ENCODE results near the gene RGS10.
"Not testable (repeated sequence)": the region's sequence is repeated elsewhere in the genome, so short reads cannot be mapped to it uniquely, and the experiment has no call there.

RGS10 gene

DNA sequence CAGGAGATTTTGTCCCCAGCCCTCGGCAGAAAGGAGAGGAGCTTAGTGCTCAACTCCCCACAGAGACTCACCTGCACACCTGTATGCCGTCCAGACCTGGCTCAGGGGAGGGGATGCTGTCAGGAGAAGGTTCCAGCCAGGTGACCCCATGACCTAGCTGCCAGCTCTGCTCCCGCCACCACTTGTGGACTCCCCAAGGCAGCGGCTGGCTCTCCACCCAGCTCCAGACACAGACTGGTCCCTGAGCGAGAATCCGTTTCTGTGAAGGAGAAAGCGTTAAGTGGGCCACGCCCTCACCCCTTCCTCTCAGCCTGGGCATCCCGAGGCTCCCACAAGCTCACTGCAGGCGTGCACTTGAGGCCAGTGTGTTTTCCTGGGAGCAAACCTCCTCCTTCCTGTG, 76.4 kb downstream of the RGS10 start:
- DNase-seq, result no peak

DNA sequence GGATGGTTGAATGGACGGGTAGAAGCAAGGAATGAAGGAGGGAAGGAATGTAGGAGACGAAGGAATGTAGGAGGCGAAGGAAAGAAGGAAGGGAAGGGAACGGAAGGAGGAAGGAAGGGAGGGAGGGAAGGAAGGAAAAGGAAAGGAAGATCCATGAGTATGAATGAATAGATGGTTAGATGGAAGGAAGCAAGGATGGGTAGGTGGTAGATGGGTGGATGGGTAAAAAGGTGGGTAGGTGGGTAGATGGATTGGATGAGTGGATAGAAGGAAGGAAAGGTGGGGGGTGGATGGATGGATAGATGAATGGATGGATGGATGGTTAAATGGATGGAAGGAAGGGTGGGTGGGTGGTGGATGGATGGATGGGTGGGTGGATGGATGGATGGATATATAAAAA, 77.4 kb downstream of the RGS10 start:
- no peak for DNase-seq

DNA sequence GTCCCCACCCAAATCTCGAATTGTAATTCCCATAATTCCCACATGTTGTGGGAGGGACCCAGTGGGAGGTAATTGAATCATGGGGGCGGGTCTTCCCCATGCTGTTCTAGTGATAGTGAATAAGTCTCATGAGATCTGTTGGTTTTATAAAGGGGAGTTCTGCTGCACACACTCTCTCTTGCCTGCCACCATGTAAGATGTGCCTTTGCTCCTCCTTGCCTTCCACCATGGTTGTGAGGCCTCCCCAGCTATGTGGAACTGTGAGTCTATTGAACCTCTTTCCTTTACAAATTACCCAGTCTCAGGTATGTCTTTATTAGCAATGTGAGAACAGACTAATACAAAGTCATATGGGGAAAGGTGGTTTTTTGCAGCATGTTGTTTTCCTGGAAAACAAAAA, 79.3 kb downstream of the RGS10 start:
- not testable (repeated sequence) for DNase-seq

DNA sequence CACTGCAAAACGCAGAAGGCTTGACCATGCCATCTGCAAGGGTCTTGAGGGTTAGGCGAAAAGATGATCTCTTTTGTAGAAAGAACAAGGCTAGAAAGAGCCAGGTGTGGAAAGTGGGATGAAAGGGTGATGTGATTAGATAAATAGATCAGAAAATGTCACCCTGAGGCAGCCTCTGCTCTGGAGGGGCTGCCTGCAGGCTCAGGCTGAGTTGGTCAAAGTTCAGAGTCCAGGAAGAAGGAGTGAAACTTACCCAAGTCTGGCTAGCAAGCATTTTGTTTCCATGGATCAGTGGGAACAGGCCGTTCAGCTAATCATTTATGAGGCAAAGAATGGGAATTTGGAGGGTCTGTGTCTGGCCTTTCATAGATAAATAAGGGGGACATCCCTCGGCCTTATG, 79.7 kb downstream of the RGS10 start:
- DNase-seq, result no peak

DNA sequence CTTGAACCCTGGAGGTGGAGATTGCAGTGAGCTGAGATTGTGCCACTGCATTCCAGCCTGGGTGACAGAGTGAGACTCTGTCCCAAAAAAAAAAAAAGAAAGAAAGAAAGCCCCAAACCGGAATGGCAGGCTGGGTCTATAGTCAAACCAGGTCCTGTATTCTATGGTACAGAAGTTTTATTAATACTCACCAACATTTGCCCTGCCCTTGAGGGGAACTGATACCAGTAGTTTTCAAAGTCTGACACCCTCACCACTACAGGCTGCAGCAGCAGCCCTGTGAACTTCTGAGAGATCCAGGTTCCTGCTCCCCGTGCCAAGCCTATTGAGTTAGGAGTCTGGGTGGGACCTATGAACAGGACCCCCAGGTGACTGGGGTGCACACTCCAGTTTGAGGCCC, 80.6 kb downstream of the RGS10 start:
- no peak for DNase-seq

DNA sequence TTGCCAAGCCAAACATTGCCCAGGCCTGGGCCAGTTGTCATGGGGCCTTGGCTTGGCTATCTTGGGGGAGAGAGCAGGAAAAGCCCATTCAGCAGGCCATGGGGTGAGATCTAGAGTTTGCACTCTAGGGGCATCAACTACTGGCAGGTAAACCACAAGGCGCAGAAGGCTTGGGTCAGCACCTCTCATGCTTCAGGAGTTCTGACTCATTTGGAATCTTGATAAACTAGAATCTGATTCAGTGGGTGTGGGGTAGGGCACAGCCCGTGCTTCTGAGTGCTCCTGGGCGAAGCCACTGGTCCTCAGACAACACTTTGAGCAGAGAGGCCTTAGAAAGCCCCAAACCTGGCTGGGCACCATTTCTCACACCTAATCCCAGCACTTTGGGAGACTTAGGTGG, 81.1 kb downstream of the RGS10 start:
- no peak for DNase-seq

DNA sequence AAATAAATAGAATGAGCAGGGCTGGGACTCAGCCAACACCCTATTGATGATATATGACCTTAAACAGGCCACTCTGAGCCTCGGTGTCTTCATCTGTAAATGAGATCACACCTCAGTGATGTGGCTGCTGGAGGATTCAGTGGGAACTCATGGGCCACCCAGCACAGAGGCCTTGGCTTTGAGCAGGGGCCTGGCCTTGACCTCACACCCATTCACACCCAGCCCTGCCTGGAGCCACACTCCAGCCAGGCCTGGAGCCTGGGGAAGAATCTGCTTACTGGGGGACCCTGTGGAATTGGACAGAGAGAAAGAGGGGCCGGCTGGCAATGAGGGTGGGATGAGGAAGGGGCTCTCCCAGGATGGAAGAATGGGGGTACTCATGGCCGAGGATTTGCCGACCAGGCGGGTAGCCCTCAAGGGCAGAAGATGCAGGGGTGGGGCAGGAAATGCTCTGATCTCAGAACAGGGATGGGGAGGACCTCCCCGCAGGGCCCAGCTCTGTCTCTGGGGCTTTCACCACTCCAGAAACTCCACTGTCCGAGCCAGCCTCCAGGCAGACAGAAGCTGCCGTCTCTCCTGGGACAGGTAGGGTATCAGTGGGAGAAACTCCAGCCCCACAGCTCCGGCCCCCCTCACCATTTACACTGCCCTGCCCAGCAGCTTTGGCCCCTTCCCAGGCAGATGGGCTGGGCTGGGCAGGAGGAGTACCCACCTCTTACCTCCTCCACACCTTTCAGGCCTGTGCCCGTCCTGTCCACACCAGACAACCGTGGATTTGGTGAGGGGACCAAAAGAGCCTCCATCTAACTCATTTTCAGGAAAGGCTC, 81.9 kb downstream of the RGS10 start:
- DNase-seq, result no peak

DNA sequence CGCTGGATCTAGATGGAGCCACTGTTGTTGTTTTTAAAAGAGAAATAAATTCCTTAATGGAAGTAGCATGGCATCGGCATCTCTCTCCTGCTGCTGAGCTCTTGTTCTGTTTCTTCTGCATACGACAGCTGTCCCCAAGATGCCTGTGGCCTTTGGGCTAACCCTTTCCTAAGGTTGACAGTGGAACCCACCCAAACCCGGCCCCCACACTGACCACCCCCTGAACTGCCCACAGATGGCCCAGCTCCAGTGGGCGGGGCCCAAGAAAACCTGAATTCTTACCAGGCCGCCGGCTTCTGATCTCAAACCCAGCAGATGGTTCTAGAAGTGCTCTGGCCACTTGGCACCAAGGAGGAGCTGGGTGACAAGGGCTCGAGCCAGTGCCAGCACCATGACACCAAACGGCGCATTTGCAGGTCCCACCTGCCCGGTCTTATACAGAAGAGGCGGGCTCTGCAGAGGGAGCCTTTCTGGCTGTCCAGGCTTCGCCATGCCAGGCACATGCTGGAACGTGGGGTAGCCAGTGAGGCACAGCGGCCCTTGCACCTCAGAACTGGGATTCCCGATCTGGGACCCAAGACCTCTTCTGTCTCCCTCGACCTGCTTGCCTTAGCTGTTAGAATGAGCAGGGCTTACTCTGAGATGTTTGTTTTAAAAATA, 82.7 kb downstream of the RGS10 start:
- DNase-seq, result no peak

DNA sequence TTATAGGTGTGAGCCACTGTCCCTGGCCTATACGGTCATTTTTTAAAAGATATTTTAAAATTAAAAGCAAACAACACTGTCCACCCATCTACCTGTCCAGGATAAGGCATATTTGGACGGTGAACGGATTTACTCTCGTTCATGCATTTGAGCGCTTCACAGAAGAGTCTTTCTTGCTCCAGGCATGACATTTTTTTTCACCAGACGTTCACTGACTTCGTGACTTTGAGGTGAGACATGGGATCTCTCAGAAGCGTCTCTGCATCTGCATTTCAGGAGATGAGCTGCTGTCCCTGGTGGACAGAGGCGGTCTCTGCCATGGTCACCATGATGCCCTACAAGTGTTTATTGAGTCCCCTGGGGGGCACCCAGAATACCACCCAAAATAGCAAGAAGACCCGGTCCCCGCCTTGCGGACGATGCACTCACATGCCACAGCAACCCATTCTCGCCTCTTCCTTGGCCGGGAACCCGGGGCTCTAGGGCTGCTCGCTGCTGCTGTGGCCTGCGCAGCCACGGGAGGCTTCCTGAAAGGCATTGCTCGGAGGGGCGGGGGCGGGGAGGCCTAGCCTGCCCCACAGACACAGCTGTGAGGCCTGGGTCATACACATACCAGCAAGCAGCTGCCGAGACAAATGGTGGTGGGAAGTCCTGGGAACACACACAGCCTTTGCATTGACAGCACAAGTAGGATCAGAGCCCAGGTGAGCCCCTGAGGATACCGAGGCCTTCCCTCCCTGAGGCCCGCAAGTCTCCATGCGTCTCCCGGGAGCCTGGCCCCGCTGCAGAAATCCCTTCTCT, 84.4 kb downstream of the RGS10 start:
- DNase-seq, result no peak

DNA sequence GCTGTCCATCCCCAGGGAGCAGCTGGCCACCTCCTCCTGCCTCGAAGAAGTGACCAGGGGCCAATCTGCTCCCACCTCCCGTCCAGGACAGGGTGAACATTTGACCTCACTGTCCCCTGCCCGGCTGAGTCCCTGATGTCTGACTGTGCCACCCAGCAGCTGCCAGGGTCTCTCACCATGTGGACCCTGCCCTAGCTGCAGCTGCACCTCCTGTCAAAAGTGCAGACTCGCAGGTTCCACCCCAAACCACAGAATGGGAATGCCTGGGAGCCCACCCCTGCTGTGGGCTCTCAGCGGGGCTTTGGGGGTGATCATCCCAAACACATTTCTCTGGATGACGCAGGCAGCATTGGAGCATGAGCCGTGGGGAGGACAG, 86.1 kb downstream of the RGS10 start:
- no peak for DNase-seq

DNA sequence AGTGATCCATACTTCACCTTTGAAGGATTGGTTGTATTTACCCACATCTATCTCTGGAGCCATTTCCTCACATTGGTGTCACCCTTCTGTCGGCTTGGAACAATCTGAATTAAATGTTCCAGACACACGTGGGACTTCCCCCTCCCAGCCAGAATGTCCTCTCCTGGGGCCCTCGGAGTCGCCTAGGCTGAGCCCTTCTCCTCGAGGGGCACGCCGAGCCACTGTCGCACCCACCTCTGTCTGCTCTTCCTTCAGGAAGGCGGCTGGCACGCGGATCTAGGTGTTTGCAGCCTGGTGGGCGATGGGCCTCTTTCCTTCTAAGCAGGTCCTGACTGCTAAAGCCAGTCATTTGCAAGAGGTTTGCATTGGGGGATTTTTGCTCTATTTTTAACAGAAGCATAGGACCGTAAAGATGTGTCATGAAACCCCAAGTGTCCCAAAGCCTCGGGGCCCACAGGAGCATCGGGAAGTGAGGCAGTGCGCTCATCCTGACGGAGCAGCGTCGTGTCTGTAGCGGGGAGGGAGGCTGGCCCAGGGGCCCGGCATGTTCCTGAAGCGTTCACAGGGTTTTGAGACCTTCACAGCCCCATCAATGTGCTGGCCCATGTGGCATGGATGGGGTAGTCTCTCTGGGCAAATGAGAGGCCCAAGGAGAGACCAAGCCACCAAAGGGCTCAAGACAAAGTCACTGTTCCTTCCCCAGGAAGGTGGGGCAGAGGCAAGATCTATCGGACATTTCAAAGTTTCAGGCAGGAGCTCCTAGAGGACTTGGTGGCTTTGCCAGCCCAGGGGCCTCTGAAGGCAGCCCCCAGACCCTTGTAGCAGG, 86.7 kb downstream of the RGS10 start:
- DNase-seq, result no peak

DNA sequence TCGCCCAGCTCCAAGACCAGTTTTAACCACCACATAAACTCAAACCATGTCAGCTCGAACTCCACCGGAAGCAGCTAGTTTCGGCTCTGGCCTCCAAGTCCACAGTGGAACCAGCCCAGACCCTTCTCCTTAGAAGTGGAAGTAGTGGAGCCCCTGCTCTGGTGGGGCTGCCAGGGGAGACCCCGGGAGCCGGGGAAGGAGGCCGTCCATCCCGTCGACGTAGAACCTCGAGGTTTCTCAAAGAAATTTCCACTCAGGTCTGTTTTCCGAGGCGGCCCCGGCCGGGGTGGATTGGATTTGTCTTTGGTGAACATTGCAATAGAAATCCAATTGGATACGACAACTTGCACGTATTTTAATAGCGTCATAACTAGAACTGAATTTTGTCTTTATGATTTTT, 87.5 kb downstream of the RGS10 start:
- DNase-seq, result no peak

DNA sequence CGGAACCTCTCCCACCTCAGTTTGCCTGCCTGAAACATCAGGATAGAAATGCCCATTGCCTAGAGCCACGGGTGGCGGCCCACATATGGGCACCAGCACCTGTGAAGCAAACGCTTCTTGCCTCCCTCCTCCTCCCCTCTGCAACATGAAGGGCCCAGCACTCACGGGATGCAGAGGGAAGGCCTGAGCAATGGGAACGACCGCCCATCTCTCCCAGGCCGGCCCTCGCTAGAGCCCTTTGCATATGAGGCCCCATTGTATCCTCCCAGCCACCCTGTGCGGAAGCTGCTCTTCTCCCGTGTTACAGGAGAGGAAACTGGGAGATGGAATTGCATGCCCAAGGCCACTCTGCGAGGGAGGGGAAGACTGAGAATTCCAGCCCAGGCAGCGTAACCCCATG, 88.2 kb downstream of the RGS10 start:
- no peak for DNase-seq

DNA sequence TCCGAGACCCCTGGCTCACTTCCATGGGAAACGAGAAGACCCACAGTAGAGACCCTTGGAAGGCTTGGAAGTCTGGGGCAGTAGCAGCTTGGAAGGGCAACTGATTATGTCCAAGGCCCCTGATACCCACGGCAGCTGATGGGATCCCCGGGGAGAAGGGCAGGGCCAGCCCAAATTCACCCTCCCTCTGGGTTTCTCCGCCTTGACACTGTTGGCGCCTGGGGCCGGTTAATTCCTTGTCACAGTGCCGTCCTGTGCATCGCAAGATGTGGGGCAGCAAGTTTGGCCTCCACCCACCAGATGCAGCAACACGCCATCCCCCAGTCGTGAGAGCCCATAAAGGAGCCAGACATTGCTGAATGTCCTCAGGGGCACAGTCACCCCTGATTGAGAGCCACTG, 89.2 kb downstream of the RGS10 start:
- no peak for DNase-seq

DNA sequence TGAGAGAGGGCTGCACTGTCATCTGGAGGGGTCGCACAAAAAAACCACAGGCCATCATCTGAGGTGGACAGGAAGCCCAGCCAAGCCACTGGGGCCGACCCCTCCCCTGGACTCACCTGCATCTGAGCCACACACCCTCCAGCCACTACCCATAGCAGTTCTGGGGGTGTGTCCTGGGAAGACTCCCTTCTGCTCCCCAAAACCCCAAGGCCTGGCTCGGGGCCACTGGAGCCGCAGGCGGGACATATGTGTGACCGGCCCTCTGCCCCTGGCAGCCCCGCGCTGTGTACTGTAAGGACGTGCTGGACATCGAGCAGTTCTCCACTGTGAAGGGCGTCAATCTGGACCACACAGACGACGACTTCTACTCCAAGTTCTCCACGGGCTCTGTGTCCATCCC, 90.1 kb downstream of the RGS10 start:
- DNase-seq, result no peak

DNA sequence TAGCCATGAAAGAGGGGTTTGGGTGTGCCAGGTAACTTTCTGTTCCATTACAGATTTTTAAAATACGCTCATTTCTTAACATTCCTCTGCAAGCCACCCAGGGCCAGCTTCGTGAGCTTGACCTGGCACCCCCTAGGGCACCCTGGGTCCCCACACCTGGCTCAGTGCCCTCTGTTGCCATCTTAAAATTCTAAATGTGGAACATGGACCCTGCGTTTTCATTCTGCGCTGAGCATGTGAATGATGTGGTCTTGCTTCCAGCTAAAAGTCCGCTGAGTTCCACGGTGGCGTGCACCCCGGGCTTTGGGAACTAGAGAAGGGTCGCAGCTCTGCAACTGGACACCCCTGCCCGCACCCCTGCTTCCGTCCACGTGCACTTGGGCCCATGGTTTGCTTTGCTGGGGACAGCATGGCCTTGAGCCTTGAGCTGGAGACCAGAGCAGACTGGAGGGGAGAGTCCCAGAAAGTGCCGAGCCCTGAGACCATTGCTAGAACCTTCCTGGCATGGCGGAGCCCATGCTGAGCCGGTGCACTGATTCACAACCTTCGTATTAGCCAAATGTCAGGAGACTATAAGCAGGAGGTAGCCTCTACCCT, 91.1 kb downstream of the RGS10 start:
- DNase-seq, result no peak

DNA sequence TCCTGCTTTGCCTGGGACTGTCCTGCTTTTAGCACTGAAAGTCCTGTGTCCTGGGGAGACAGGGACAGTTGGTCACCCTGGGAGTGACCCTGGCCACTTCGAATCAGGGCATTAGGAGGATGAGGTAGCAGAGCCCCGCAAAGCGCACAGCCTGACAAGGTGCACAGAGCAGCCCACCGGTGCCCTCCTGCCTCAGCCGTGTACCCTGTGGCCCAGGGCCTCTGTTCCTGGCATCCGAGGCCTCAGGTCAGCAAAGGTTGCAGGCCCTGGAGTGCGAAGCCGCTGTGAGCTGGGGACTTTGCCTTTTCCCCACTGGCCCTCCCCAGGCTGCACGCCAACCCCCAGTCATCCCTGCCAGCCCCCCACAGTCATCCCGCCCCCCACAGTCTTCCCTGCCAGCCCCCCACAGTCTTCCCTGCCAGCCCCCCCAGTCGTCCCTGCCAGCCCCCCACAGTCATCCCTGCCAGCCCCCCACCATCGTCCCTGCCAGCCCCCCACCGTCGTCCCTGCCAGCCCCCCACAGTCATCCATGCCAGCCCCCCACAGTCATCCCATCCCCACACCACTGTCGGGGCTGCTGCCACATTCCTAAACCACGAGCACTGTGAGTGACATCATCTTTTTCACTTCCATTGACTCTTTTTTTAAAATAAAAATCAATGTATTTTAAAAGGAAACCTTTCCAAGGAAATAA, 91.8 kb downstream of the RGS10 start:
- DNase-seq, result no peak
